HG03439 (cell line): Measurements from ENCODE around the gene GRB2.

ENCODE experiments used
- ATAC-seq: cut with Tn5 transposase; IDR thresholded peaks from one replicate; pipeline ENCODE4 v1.9.1; 2021; ENCODE audit warnings: mild to moderate bottlenecking, moderate library complexity; ENCODE audit not compliant: unreplicated experiment

Gene GRB2

GRCh38 chr17:75414488-75414887 lies 9.0 kb upstream of the GRB2 start:
- no peak for ATAC-seq

- no peak for ATAC-seq
Measured at GRCh38 chr17:75412455-75413317, 7.2 kb upstream of the GRB2 start.

- no peak for ATAC-seq
Measured at GRCh38 chr17:75411328-75412067, 6.0 kb upstream of the GRB2 start.

GRCh38 chr17:75410141-75410540 lies 4.7 kb upstream of the GRB2 start:
- ATAC-seq = no peak

GRCh38 chr17:75407655-75408352 lies 2.3 kb upstream of the GRB2 start:
- ATAC-seq = no peak

GRCh38 chr17:75406222-75406615 lies 741 bp upstream of the GRB2 start:
- peak; percentile 3 for ATAC-seq

GRCh38 chr17:75404731-75405364 lies 630 bp downstream of the GRB2 start:
- peak; percentile 26 for ATAC-seq

- no peak for ATAC-seq
Measured at GRCh38 chr17:75404223-75404730, 1.2 kb downstream of the GRB2 start.

- ATAC-seq = no peak
Measured at GRCh38 chr17:75403131-75403530, 2.3 kb downstream of the GRB2 start.

GRCh38 chr17:75402026-75402425 lies 3.5 kb downstream of the GRB2 start:
- ATAC-seq = no peak

- no peak for ATAC-seq
Measured at GRCh38 chr17:75400326-75400939, 5.0 kb downstream of the GRB2 start.

GRCh38 chr17:75398279-75398678 lies 7.2 kb downstream of the GRB2 start:
- no peak for ATAC-seq

GRCh38 chr17:75397217-75397616 lies 8.3 kb downstream of the GRB2 start:
- no peak for ATAC-seq

GRCh38 chr17:75396796-75397195 lies 8.7 kb downstream of the GRB2 start:
- ATAC-seq = no peak

GRCh38 chr17:75396025-75396424 lies 9.5 kb downstream of the GRB2 start:
- no peak for ATAC-seq

GRCh38 chr17:75394332-75394918 lies 11.1 kb downstream of the GRB2 start:
- ATAC-seq = peak; percentile 2

- ATAC-seq = peak; percentile 55
Measured at GRCh38 chr17:75393523-75394331, 11.8 kb downstream of the GRB2 start.

GRCh38 chr17:75392559-75392958 lies 12.9 kb downstream of the GRB2 start:
- ATAC-seq = no peak

- no peak for ATAC-seq
Measured at GRCh38 chr17:75390982-75391381, 14.5 kb downstream of the GRB2 start.
